ENCODE data around the gene LMO4. TPM values are rescaled to one million over a fixed set of nuclear protein-coding genes. Genes with fewer than 3 reads are reported as not detected.

Gene LMO4
- polyA plus RNA-seq, 1 donor (not counting 4 experiments of a cell fraction or from before 2014, with no cell fraction given), result 33.4 TPM

DNA sequence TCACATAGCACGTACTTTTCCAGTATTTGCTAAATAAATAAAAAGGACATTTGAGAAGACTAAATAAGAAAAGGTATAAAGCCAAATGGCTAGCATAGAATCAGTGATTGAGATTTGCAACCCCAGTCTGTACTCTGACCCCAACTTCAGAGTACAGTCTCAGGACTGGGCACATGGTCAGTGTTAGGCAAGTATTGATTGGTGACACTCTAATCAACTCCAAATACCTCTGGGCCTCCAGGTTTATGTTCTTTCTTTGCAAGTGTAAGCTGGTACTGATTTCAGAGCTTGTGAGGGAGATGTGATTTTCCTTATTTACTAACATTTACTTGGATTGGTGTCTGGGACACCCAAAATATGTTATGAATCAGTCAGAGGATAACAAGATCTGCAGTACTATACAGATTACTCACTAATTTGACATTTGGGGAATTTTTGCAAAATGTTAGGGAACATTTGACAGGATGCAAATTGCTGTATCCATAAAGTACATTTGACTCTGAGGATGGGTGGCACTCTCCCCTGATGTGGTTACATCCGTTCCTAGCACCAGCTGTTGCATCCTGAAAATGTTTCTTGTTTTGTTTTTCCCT, 34.2 kb downstream of the LMO4 start:
- Histone ChIP-seq H3K9me3 (ENCODE audit: control insufficient read depth, low read depth, low read length) (no peaks in the 10 kb centered on the region), H3K4me3 (ENCODE audit: control insufficient read depth in 2 of 3, extremely low read depth in 1 of 3, insufficient read depth in 2 of 3, low read depth in 1 of 3, low read length in 3 of 3) (no peak overlapping the region), H3K4me2 (ENCODE audit: control insufficient read depth, extremely low read depth, insufficient read depth, low read depth, low read length) (no peak overlapping the region), H4K20me1 (ENCODE audit: control insufficient read depth, extremely low read depth, insufficient read depth, low read length) (no peaks in the 10 kb centered on the region), H3K9ac (ENCODE audit: control insufficient read depth, extremely low read depth, insufficient read depth, low read length) (no peak overlapping the region), H3K9me1 (ENCODE audit: control insufficient read depth, extremely low read depth, insufficient read depth, low read length) (no peaks in the 10 kb centered on the region), H3K36me3 (ENCODE audit: control insufficient read depth in 2 of 2, extremely low read depth in 1 of 2, insufficient read depth in 2 of 2, low read length in 2 of 2) (no peaks in the 10 kb centered on the region), H3K79me2 (ENCODE audit: control insufficient read depth, insufficient read depth, low read length) (no peaks in the 10 kb centered on the region), H3K4me1 (ENCODE audit: control insufficient read depth, extremely low read depth, insufficient read depth, low read length) (no peaks in the 10 kb centered on the region), H2AFZ (ENCODE audit: control insufficient read depth, low read length) (no peak overlapping the region), H3K27ac (ENCODE audit: control insufficient read depth, insufficient read depth, low read length) (no peak overlapping the region), H3K27me3 (ENCODE audit: control insufficient read depth, extremely low read depth, insufficient read depth, low read length) (no peaks in the 10 kb centered on the region)
- no peak for FAIRE-seq
- no peak for DNase-seq (ENCODE audit: low read depth, low spot score)
- TF ChIP-seq, protein P1, sequence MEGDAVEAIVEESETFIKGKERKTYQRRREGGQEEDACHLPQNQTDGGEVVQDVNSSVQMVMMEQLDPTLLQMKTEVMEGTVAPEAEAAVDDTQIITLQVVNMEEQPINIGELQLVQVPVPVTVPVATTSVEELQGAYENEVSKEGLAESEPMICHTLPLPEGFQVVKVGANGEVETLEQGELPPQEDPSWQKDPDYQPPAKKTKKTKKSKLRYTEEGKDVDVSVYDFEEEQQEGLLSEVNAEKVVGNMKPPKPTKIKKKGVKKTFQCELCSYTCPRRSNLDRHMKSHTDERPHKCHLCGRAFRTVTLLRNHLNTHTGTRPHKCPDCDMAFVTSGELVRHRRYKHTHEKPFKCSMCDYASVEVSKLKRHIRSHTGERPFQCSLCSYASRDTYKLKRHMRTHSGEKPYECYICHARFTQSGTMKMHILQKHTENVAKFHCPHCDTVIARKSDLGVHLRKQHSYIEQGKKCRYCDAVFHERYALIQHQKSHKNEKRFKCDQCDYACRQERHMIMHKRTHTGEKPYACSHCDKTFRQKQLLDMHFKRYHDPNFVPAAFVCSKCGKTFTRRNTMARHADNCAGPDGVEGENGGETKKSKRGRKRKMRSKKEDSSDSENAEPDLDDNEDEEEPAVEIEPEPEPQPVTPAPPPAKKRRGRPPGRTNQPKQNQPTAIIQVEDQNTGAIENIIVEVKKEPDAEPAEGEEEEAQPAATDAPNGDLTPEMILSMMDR (optimal IDR thresholded peaks at IDR 0.05 in 1 of 3, IDR thresholded peaks at IDR 0.05 in 1 of 3, conservative IDR thresholded peaks at IDR 0.05 in 1 of 3; ENCODE audit: extremely low read depth in 1 of 3, insufficient read depth in 2 of 3, low read length in 3 of 3), result no peak
- TF ChIP-seq EZH2 (IDR thresholded peaks at IDR 0.05; ENCODE audit: low read length), result no peak
- dilution Hi-C loops (cut with MboI; ENCODE audit: extremely low pct_ligation_motif_present, low sequenced_read_pairs), result no loop called here

GRCh38 chr1:87367549-87367948, 38.9 kb downstream of the LMO4 start:
- Histone ChIP-seq H3K79me2 (ENCODE audit: control insufficient read depth, insufficient read depth, low read length) (no peaks in the 10 kb centered on the region), H3K27ac (ENCODE audit: control insufficient read depth, insufficient read depth, low read length) (no peak overlapping the region), H3K27me3 (ENCODE audit: control insufficient read depth, extremely low read depth, insufficient read depth, low read length) (no peaks in the 10 kb centered on the region), H3K4me2 (ENCODE audit: control insufficient read depth, extremely low read depth, insufficient read depth, low read depth, low read length) (no peak overlapping the region), H3K9me3 (ENCODE audit: control insufficient read depth, low read depth, low read length) (no peaks in the 10 kb centered on the region), H2AFZ (ENCODE audit: control insufficient read depth, low read length) (no peak overlapping the region), H3K36me3 (ENCODE audit: control insufficient read depth in 2 of 2, extremely low read depth in 1 of 2, insufficient read depth in 2 of 2, low read length in 2 of 2) (no peaks in the 10 kb centered on the region), H3K4me3 (ENCODE audit: control insufficient read depth in 2 of 3, extremely low read depth in 1 of 3, insufficient read depth in 2 of 3, low read depth in 1 of 3, low read length in 3 of 3) (no peak overlapping the region), H4K20me1 (ENCODE audit: control insufficient read depth, extremely low read depth, insufficient read depth, low read length) (no peaks in the 10 kb centered on the region), H3K9me1 (ENCODE audit: control insufficient read depth, extremely low read depth, insufficient read depth, low read length) (no peaks in the 10 kb centered on the region), H3K9ac (ENCODE audit: control insufficient read depth, extremely low read depth, insufficient read depth, low read length) (no peak overlapping the region), H3K4me1 (ENCODE audit: control insufficient read depth, extremely low read depth, insufficient read depth, low read length) (no peaks in the 10 kb centered on the region)
- FAIRE-seq, result no peak
- no peak for TF ChIP-seq EZH2 (IDR thresholded peaks at IDR 0.05; ENCODE audit: low read length)
- TF ChIP-seq, protein P1 (optimal IDR thresholded peaks at IDR 0.05 in 1 of 3, IDR thresholded peaks at IDR 0.05 in 1 of 3, conservative IDR thresholded peaks at IDR 0.05 in 1 of 3; ENCODE audit: extremely low read depth in 1 of 3, insufficient read depth in 2 of 3, low read length in 3 of 3), result no peak
- no peak for DNase-seq (ENCODE audit: low read depth, low spot score)
- dilution Hi-C loops (cut with MboI; ENCODE audit: extremely low pct_ligation_motif_present, low sequenced_read_pairs), result no loop called here
